Peyer's patch (tissue), 4 donors: ENCODE measurements around the gene COL20A1.

Experiments used
- POLR2A ChIP-seq, 2 donors: fragments of 450-650 bp; IDR thresholded peaks; one replicate each; pipeline ENCODE4 v1.5.1; 2017; ENCODE audit warnings: antibody characterized with exemption in 2 of 2, mild to moderate bottlenecking in 2 of 2, moderate library complexity in 2 of 2
- TF ChIP-seq, protein P1 (sequence below), 6 experiments: fragments of 450-650 bp in 4 of 6; fragments of 200-600 bp in 2 of 6; sonication (generic) in 1 of 6; IDR thresholded peaks; one replicate each; pipeline ENCODE4 v1.5.1; 2017 to 2019; ENCODE audit warnings: antibody characterized with exemption in 6 of 6, mild to moderate bottlenecking in 3 of 6, moderate library complexity in 1 of 6

DNA sequence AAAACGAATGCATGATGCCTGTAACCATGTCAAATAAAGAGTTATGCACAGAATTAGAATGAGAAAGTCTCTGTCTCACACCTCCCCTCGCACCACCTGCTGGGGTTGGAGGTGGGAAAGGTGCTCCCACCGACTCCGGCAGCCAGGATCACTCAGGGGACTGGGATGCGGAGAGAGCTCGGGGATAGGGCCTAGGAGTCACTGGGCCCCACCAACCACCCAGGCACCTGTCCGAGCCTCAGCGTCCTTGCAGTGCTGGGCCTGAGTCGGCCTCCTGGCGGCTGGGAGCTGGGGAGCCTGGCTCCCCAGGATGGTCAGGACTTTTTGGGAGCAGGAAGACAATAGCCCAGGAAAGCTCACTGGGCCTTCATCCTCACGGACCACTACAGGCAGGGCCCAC is 90.6 kb downstream of the COL20A1 start:
- TF ChIP-seq, protein P1, sequence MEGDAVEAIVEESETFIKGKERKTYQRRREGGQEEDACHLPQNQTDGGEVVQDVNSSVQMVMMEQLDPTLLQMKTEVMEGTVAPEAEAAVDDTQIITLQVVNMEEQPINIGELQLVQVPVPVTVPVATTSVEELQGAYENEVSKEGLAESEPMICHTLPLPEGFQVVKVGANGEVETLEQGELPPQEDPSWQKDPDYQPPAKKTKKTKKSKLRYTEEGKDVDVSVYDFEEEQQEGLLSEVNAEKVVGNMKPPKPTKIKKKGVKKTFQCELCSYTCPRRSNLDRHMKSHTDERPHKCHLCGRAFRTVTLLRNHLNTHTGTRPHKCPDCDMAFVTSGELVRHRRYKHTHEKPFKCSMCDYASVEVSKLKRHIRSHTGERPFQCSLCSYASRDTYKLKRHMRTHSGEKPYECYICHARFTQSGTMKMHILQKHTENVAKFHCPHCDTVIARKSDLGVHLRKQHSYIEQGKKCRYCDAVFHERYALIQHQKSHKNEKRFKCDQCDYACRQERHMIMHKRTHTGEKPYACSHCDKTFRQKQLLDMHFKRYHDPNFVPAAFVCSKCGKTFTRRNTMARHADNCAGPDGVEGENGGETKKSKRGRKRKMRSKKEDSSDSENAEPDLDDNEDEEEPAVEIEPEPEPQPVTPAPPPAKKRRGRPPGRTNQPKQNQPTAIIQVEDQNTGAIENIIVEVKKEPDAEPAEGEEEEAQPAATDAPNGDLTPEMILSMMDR (IDR thresholded peaks at IDR 0.05), result no peak
- no peak for TF ChIP-seq POLR2A (IDR thresholded peaks at IDR 0.05)
